ENCODE results near the gene IGFBP6.
"Not testable (repeated sequence)": the region's sequence is repeated elsewhere in the genome, so short reads cannot be mapped to it uniquely, and the experiment has no call there.

Gene IGFBP6

GRCh38 chr12:53071591-53072551 lies 25.6 kb upstream of the IGFBP6 start:
- DNase-seq, result no peak

- no peak for DNase-seq
Observed at GRCh38 chr12:53073881-53074280, 23.6 kb upstream of the IGFBP6 start.

GRCh38 chr12:53074283-53074998 lies 23.0 kb upstream of the IGFBP6 start:
- DNase-seq, result no peak

- no peak for DNase-seq
Observed at GRCh38 chr12:53074999-53075370, 22.5 kb upstream of the IGFBP6 start.

- no peak for DNase-seq
Observed at GRCh38 chr12:53076461-53076860, 21.0 kb upstream of the IGFBP6 start.

- DNase-seq, result no peak
Observed at GRCh38 chr12:53077030-53077429, 20.4 kb upstream of the IGFBP6 start.

GRCh38 chr12:53078425-53079225 lies 18.8 kb upstream of the IGFBP6 start:
- DNase-seq, result no peak

GRCh38 chr12:53079226-53080117 lies 18.0 kb upstream of the IGFBP6 start, which contains the start of gene SPRYD3:
SPRYD3 (minus strand) TSS chr12:53079390; CDS start chr12:53079333, 57 bp downstream.
- DNase-seq, result peak; percentile 98

GRCh38 chr12:53082637-53083175 lies 14.8 kb upstream of the IGFBP6 start:
- no peak for DNase-seq

- no peak for DNase-seq
Observed at GRCh38 chr12:53086361-53086760, 11.1 kb upstream of the IGFBP6 start.

GRCh38 chr12:53090105-53090504 lies 7.4 kb upstream of the IGFBP6 start:
- DNase-seq, result no peak

- peak; percentile 28 for DNase-seq
Observed at GRCh38 chr12:53090554-53090953, 6.9 kb upstream of the IGFBP6 start.

- DNase-seq, result no peak
Observed at GRCh38 chr12:53091756-53092155, 5.7 kb upstream of the IGFBP6 start.

GRCh38 chr12:53093777-53094393 lies 3.6 kb upstream of the IGFBP6 start:
- peak; percentile 40 for DNase-seq

GRCh38 chr12:53094394-53094787 lies 3.1 kb upstream of the IGFBP6 start:
- DNase-seq, result no peak

- DNase-seq, result not testable (repeated sequence)
Observed at GRCh38 chr12:53094796-53095595, 2.5 kb upstream of the IGFBP6 start.

- DNase-seq, result not testable (repeated sequence)
Observed at GRCh38 chr12:53095596-53095895, 1.9 kb upstream of the IGFBP6 start.

GRCh38 chr12:53096089-53096741 lies 1.3 kb upstream of the IGFBP6 start:
- no peak for DNase-seq

GRCh38 chr12:53096759-53097158 lies 708 bp upstream of the IGFBP6 start:
- no peak for DNase-seq

- DNase-seq, result no peak
Observed at GRCh38 chr12:53097207-53097563, 282 bp upstream of the IGFBP6 start.

All from hematopoietic multipotent progenitor cell treated with erythropoietin and hydrocortisone succinate and interleukin-3 and kit ligand, for 4 days (in vitro differentiated cells).